Right kidney (tissue), 1 donor: ENCODE data around the gene MYEOV.

ENCODE experiments used
- DNase-seq: peaks from one replicate; pipeline ENCODE4 v3.0.0-alpha.2; 2016

MYEOV gene

GRCh38 chr11:69302447-69303020, 8.6 kb downstream of the MYEOV start:
- DNase-seq, result no peak

GRCh38 chr11:69303427-69303826, 9.5 kb downstream of the MYEOV start:
- DNase-seq, result no peak

GRCh38 chr11:69304258-69304657, 10.3 kb downstream of the MYEOV start:
- DNase-seq, result no peak

GRCh38 chr11:69304686-69305085, 10.7 kb downstream of the MYEOV start:
- DNase-seq, result no peak

GRCh38 chr11:69305885-69306540, 12.1 kb downstream of the MYEOV start:
- DNase-seq, result no peak

GRCh38 chr11:69306821-69307220, 12.9 kb downstream of the MYEOV start:
- DNase-seq, result no peak

GRCh38 chr11:69307421-69307820, 13.5 kb downstream of the MYEOV start:
- no peak for DNase-seq

GRCh38 chr11:69307871-69308431, 14.0 kb downstream of the MYEOV start:
- no peak for DNase-seq

GRCh38 chr11:69308491-69308911, 14.5 kb downstream of the MYEOV start:
- DNase-seq, result no peak

GRCh38 chr11:69308936-69309615, 15.1 kb downstream of the MYEOV start:
- DNase-seq, result no peak

- DNase-seq, result no peak
Measured at GRCh38 chr11:69309631-69310280, 15.8 kb downstream of the MYEOV start.

- no peak for DNase-seq
Measured at GRCh38 chr11:69310351-69310750, 16.4 kb downstream of the MYEOV start.

- no peak for DNase-seq
Measured at GRCh38 chr11:69310934-69311766, 17.2 kb downstream of the MYEOV start.

GRCh38 chr11:69311767-69312385, 17.9 kb downstream of the MYEOV start:
- no peak for DNase-seq

GRCh38 chr11:69312453-69313404, 18.8 kb downstream of the MYEOV start:
- no peak for DNase-seq

- no peak for DNase-seq
Measured at GRCh38 chr11:69313992-69314391, 20.0 kb downstream of the MYEOV start.

- no peak for DNase-seq
Measured at GRCh38 chr11:69314555-69314954, 20.6 kb downstream of the MYEOV start.

GRCh38 chr11:69316956-69317355, 23.0 kb downstream of the MYEOV start:
- no peak for DNase-seq

GRCh38 chr11:69317401-69318092, 23.6 kb downstream of the MYEOV start:
- no peak for DNase-seq

GRCh38 chr11:69318093-69318420, 24.1 kb downstream of the MYEOV start:
- DNase-seq, result no peak
